Panc1 (cell line): ENCODE results near the gene CHD6. TPM values are rescaled to one million over a fixed set of nuclear protein-coding genes. Genes with fewer than 3 reads are reported as not detected.

Experiments
- ATAC-seq: fragments of 200-7000 bp; cut with Tn5 transposase; 2 replicates; pipeline ENCODE4 v1.9.1; 2020; ENCODE audit warnings: mild to moderate bottlenecking, moderate library complexity
- BruUV-seq: library from RNA; stranded (reverse); fragments of 400-500 nt; replicated peaks from 2 replicates; lab custom pipeline; 2021; lab: Mats Ljungman, UMichigan
- CTCF ChIA-PET: fragments of 300-600 bp; sonication (Branson Sonifier 250); formaldehyde crosslinking; loops from one replicate; lab custom pipeline; 2022; ENCODE audit warnings: antibody characterized with exemption; lab: Charles Lee
- POLR2A ChIA-PET: fragments of 300-600 bp; sonication (Branson Sonifier 250); formaldehyde crosslinking; loops from one replicate; lab custom pipeline; 2022; ENCODE audit warnings: antibody characterized with exemption; lab: Charles Lee
- DNase-seq: peaks from one replicate; pipeline ENCODE4 v3.0.0-alpha.2; 2010; ENCODE audit warnings: low read depth, low spot score
- H3K27ac ChIP-seq: 2 replicates; pipeline ENCODE4 v1.5.1; 2011; ENCODE audit warnings: mild to moderate bottlenecking, low read length, inconsistent platforms
- H3K27me3 ChIP-seq: fragments of 200-500 bp; sonication (Bioruptor generic); 2 replicates; pipeline ENCODE4 v1.6.0; 2014; ENCODE audit warnings: low read length, inconsistent platforms; ENCODE audit not compliant: control insufficient read depth, insufficient read depth
- H3K36me3 ChIP-seq: fragments of 200-500 bp; sonication (Bioruptor generic); 2 replicates; pipeline ENCODE4 v1.5.1; 2014; ENCODE audit warnings: inconsistent platforms, mild to moderate bottlenecking, low read length, moderate library complexity; ENCODE audit not compliant: control insufficient read depth, insufficient read depth
- H3K4me1 ChIP-seq: 2 replicates; pipeline ENCODE4 v1.5.1; 2011; ENCODE audit warnings: inconsistent platforms, mild to moderate bottlenecking, low read length, moderate library complexity; ENCODE audit not compliant: control insufficient read depth, insufficient read depth
- H3K4me3 ChIP-seq, 2 experiments: 2 replicates each; pipeline ENCODE4 v1.5.1; 2011 to 2012; ENCODE audit warnings: low read depth in 2 of 2, low read length in 2 of 2, mild to moderate bottlenecking in 2 of 2, inconsistent platforms in 1 of 2, moderate library complexity in 1 of 2
- H3K9me3 ChIP-seq: fragments of 200-500 bp; sonication (Bioruptor generic); 2 replicates; pipeline ENCODE4 v1.5.1; 2014; ENCODE audit warnings: low read depth, mild to moderate bottlenecking, inconsistent platforms, low read length, moderate library complexity; ENCODE audit not compliant: control insufficient read depth, insufficient read depth
- POLR2AphosphoS5 ChIP-seq: IDR thresholded peaks from 2 replicates; pipeline ENCODE4 v1.6.1; 2012; ENCODE audit warnings: mild to moderate bottlenecking, low read depth, low read length, moderate library complexity
- SIN3A ChIP-seq: IDR thresholded peaks from 2 replicates; pipeline ENCODE4 v1.6.1; 2012; ENCODE audit warnings: low read depth, mild to moderate bottlenecking, low read length, moderate library complexity, borderline replicate concordance; ENCODE audit not compliant: insufficient read depth
- TCF7L2 ChIP-seq: IDR thresholded peaks from 2 replicates; pipeline ENCODE4 v1.6.1; 2011; ENCODE audit warnings: mild to moderate bottlenecking, low read depth, low read length, inconsistent platforms
- in situ Hi-C: cut with HindIII; loops from 2 replicates; pipeline ENCODE4 v1.10.0; 2016; ENCODE audit warnings: low sequenced_read_pairs, low pct_unique_long_range_greater_than_20kb
- intact Hi-C: fragments of 100-400 bp; cut with micrococcal nuclease; formaldehyde crosslinking; loops from one replicate; pipeline ENCODE4 v1.10.0; 2022; ENCODE audit not compliant: unreplicated experiment
- total RNA-seq: library from RNA; stranded (reverse); gene quantifications from one replicate; pipeline ENCODE4 v1.2.1, GENCODE V29; 2021; ENCODE audit not compliant: unreplicated experiment
- TF ChIP-seq, protein P1 (sequence below), 2 experiments: IDR thresholded peaks; 2 replicates each; pipeline ENCODE4 v1.6.1; 2011 to 2012; ENCODE audit warnings: low read depth in 2 of 2, control low read depth in 1 of 2, low read length in 1 of 2, mild to moderate bottlenecking in 1 of 2, moderate library complexity in 1 of 2; ENCODE audit not compliant: insufficient read depth in 1 of 2
- TF ChIP-seq, protein P2 (sequence below): fragments of 450-650 bp; IDR thresholded peaks from 2 replicates; pipeline ENCODE4 v1.5.1; 2017; ENCODE audit warnings: mild to moderate bottlenecking

Gene CHD6
- total RNA-seq, 1 experiment from 2014 or later = 21.3 TPM

DNA sequence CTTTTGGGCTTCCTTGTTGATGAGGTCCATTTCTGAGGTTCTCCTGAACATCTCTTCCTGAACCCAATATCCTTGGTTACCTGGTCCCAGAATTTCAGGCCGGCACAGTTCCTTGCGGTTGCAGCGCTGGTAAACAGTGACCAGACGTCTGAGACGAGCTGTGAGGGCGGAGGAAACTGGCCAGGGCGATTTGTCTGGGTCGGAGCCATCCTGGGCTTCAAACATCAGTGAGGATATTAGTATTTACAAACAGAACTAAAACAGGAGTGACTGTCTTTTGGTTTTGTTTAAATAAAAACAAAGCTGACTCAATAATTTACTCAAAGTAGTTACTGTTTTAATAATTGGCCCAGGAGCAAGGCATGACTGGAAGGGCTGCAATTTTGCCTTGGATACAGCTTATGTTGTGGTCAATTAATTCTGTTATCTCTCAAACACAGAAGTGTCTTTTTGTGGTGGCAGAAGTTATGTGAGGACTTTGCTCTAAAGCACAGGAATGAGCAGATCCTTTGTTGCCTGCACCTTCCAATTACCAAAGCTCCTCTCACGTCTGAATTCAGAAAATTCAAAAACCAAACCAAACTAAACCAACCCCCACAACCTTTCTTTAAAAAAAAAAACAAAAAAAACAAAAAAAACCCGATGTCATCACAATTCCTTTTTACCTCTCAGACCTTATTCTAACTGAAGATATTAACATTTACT lies 192.8 kb downstream of the CHD6 start:
- Histone ChIP-seq H3K27ac (no peak overlapping the region), H3K4me1 (no peaks in the 10 kb centered on the region), H3K9me3 (no peaks in the 10 kb centered on the region), H3K36me3 (peaks cover 5% of the 10 kb centered on the region; the same call in 1 of the 2 replicates), H3K4me3 (no peak overlapping the region), H3K27me3 (no peaks in the 10 kb centered on the region)
- TF ChIP-seq, protein P1, sequence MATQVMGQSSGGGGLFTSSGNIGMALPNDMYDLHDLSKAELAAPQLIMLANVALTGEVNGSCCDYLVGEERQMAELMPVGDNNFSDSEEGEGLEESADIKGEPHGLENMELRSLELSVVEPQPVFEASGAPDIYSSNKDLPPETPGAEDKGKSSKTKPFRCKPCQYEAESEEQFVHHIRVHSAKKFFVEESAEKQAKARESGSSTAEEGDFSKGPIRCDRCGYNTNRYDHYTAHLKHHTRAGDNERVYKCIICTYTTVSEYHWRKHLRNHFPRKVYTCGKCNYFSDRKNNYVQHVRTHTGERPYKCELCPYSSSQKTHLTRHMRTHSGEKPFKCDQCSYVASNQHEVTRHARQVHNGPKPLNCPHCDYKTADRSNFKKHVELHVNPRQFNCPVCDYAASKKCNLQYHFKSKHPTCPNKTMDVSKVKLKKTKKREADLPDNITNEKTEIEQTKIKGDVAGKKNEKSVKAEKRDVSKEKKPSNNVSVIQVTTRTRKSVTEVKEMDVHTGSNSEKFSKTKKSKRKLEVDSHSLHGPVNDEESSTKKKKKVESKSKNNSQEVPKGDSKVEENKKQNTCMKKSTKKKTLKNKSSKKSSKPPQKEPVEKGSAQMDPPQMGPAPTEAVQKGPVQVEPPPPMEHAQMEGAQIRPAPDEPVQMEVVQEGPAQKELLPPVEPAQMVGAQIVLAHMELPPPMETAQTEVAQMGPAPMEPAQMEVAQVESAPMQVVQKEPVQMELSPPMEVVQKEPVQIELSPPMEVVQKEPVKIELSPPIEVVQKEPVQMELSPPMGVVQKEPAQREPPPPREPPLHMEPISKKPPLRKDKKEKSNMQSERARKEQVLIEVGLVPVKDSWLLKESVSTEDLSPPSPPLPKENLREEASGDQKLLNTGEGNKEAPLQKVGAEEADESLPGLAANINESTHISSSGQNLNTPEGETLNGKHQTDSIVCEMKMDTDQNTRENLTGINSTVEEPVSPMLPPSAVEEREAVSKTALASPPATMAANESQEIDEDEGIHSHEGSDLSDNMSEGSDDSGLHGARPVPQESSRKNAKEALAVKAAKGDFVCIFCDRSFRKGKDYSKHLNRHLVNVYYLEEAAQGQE (IDR thresholded peaks at IDR 0.05; ENCODE audit: insufficient read depth in 1 of 2, low read depth in 2 of 2, low read length in 1 of 2) = no peak
- TF ChIP-seq, protein P2, sequence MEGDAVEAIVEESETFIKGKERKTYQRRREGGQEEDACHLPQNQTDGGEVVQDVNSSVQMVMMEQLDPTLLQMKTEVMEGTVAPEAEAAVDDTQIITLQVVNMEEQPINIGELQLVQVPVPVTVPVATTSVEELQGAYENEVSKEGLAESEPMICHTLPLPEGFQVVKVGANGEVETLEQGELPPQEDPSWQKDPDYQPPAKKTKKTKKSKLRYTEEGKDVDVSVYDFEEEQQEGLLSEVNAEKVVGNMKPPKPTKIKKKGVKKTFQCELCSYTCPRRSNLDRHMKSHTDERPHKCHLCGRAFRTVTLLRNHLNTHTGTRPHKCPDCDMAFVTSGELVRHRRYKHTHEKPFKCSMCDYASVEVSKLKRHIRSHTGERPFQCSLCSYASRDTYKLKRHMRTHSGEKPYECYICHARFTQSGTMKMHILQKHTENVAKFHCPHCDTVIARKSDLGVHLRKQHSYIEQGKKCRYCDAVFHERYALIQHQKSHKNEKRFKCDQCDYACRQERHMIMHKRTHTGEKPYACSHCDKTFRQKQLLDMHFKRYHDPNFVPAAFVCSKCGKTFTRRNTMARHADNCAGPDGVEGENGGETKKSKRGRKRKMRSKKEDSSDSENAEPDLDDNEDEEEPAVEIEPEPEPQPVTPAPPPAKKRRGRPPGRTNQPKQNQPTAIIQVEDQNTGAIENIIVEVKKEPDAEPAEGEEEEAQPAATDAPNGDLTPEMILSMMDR = no peak
- TF ChIP-seq TCF7L2 (no peak), SIN3A (no peak), POLR2AphosphoS5 (no peak)
- DNase-seq (no peak), ATAC-seq (no peak)
- no TSS peak for BruUV-seq
- intact Hi-C loops = no loop called here
- ChIA-PET POLR2A (no interaction called here), CTCF (no interaction called here)
- in situ Hi-C loops = no loop called here

DNA sequence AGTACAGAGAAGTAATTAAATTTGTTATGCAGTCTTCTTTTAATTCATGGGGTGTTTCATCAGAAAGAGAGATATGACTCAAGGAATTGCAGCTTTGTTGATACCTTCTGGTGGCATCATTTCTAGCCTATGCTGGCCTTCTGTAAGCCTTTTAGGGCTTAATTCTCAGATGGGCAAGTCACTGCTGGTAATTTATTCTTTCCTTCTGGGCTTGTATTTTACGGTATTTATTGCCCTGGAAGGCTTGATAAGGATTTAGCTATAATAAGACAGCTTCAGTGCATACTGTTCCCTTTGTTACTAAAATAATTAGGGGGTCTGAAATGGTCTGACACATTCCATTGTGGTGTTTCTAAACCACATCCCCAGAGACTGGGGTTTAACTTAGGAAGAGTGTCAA lies 193.6 kb downstream of the CHD6 start:
- Histone ChIP-seq H3K27me3 (no peaks in the 10 kb centered on the region), H3K27ac (no peak overlapping the region), H3K9me3 (no peaks in the 10 kb centered on the region), H3K4me3 (no peak overlapping the region), H3K4me1 (no peaks in the 10 kb centered on the region), H3K36me3 (peaks cover 5% of the 10 kb centered on the region; the same call in 1 of the 2 replicates)
- TF ChIP-seq POLR2AphosphoS5 (no peak), TCF7L2 (no peak), SIN3A (no peak)
- TF ChIP-seq, protein P1 (IDR thresholded peaks at IDR 0.05; ENCODE audit: insufficient read depth in 1 of 2, low read depth in 2 of 2, low read length in 1 of 2) = no peak
- TF ChIP-seq, protein P2 = no peak
- in situ Hi-C loops = no loop called here
- no TSS peak for BruUV-seq
- intact Hi-C loops = no loop called here
- CTCF ChIA-PET = no interaction called here
- ATAC-seq = no peak
- no peak for DNase-seq
- POLR2A ChIA-PET = no interaction called here
